Panc1 (cell line): ENCODE data around the gene ARMC10. TPM values are rescaled to one million over a fixed set of nuclear protein-coding genes. Genes with fewer than 3 reads are reported as not detected.

Experiments
- ATAC-seq: fragments of 200-7000 bp; cut with Tn5 transposase; 2 replicates; pipeline ENCODE4 v1.9.1; 2020; ENCODE audit warnings: mild to moderate bottlenecking, moderate library complexity
- BruUV-seq: library from RNA; stranded (reverse); fragments of 400-500 nt; replicated peaks from 2 replicates; lab custom pipeline; 2021; lab: Mats Ljungman, UMichigan
- CTCF ChIA-PET: fragments of 300-600 bp; sonication (Branson Sonifier 250); formaldehyde crosslinking; loops from one replicate; lab custom pipeline; 2022; ENCODE audit warnings: antibody characterized with exemption; lab: Charles Lee
- POLR2A ChIA-PET: fragments of 300-600 bp; sonication (Branson Sonifier 250); formaldehyde crosslinking; loops from one replicate; lab custom pipeline; 2022; ENCODE audit warnings: antibody characterized with exemption; lab: Charles Lee
- DNase-seq: peaks from one replicate; pipeline ENCODE4 v3.0.0-alpha.2; 2010; ENCODE audit warnings: low read depth, low spot score
- H3K27ac ChIP-seq: 2 replicates; pipeline ENCODE4 v1.5.1; 2011; ENCODE audit warnings: mild to moderate bottlenecking, low read length, inconsistent platforms
- H3K27me3 ChIP-seq: fragments of 200-500 bp; sonication (Bioruptor generic); 2 replicates; pipeline ENCODE4 v1.6.0; 2014; ENCODE audit warnings: low read length, inconsistent platforms; ENCODE audit not compliant: control insufficient read depth, insufficient read depth
- H3K36me3 ChIP-seq: fragments of 200-500 bp; sonication (Bioruptor generic); 2 replicates; pipeline ENCODE4 v1.5.1; 2014; ENCODE audit warnings: inconsistent platforms, mild to moderate bottlenecking, low read length, moderate library complexity; ENCODE audit not compliant: control insufficient read depth, insufficient read depth
- H3K4me1 ChIP-seq: 2 replicates; pipeline ENCODE4 v1.5.1; 2011; ENCODE audit warnings: inconsistent platforms, mild to moderate bottlenecking, low read length, moderate library complexity; ENCODE audit not compliant: control insufficient read depth, insufficient read depth
- H3K4me3 ChIP-seq, 2 experiments: 2 replicates each; pipeline ENCODE4 v1.5.1; 2011 to 2012; ENCODE audit warnings: low read depth in 2 of 2, low read length in 2 of 2, mild to moderate bottlenecking in 2 of 2, inconsistent platforms in 1 of 2, moderate library complexity in 1 of 2
- H3K9me3 ChIP-seq: fragments of 200-500 bp; sonication (Bioruptor generic); 2 replicates; pipeline ENCODE4 v1.5.1; 2014; ENCODE audit warnings: low read depth, mild to moderate bottlenecking, inconsistent platforms, low read length, moderate library complexity; ENCODE audit not compliant: control insufficient read depth, insufficient read depth
- CTCF ChIP-seq: fragments of 450-650 bp; IDR thresholded peaks from 2 replicates; pipeline ENCODE4 v1.5.1; 2017; ENCODE audit warnings: mild to moderate bottlenecking
- POLR2AphosphoS5 ChIP-seq: IDR thresholded peaks from 2 replicates; pipeline ENCODE4 v1.6.1; 2012; ENCODE audit warnings: mild to moderate bottlenecking, low read depth, low read length, moderate library complexity
- REST ChIP-seq, 2 experiments: IDR thresholded peaks; 2 replicates each; pipeline ENCODE4 v1.6.1; 2011 to 2012; ENCODE audit warnings: low read depth in 2 of 2, control low read depth in 1 of 2, low read length in 1 of 2, mild to moderate bottlenecking in 1 of 2, moderate library complexity in 1 of 2; ENCODE audit not compliant: insufficient read depth in 1 of 2
- SIN3A ChIP-seq: IDR thresholded peaks from 2 replicates; pipeline ENCODE4 v1.6.1; 2012; ENCODE audit warnings: low read depth, mild to moderate bottlenecking, low read length, moderate library complexity, borderline replicate concordance; ENCODE audit not compliant: insufficient read depth
- TCF7L2 ChIP-seq: IDR thresholded peaks from 2 replicates; pipeline ENCODE4 v1.6.1; 2011; ENCODE audit warnings: mild to moderate bottlenecking, low read depth, low read length, inconsistent platforms
- in situ Hi-C: cut with HindIII; loops from 2 replicates; pipeline ENCODE4 v1.10.0; 2016; ENCODE audit warnings: low sequenced_read_pairs, low pct_unique_long_range_greater_than_20kb
- intact Hi-C: fragments of 100-400 bp; cut with micrococcal nuclease; formaldehyde crosslinking; loops from one replicate; pipeline ENCODE4 v1.10.0; 2022; ENCODE audit not compliant: unreplicated experiment
- total RNA-seq: library from RNA; stranded (reverse); gene quantifications from one replicate; pipeline ENCODE4 v1.2.1, GENCODE V29; 2021; ENCODE audit not compliant: unreplicated experiment

The ARMC10 gene
- total RNA-seq, 1 experiment from 2014 or later, result 73.2 TPM

- no peaks in the 10 kb centered on the region for H3K4me1 ChIP-seq
- CTCF ChIA-PET, result interaction anchor here (0.5 kb wide), 1 partner anchor 9 kb away, joined by 3 read pairs; no protein-coding TSS in a partner anchor
- no peak overlapping the region for H3K27ac ChIP-seq
- intact Hi-C loops, result no loop called here
- TF ChIP-seq REST (IDR thresholded peaks at IDR 0.05; ENCODE audit: insufficient read depth in 1 of 2, low read depth in 2 of 2, low read length in 1 of 2), result no peak
- TF ChIP-seq TCF7L2, result no peak
- TF ChIP-seq POLR2AphosphoS5, result no peak
- TF ChIP-seq CTCF, result no peak
- no peak for TF ChIP-seq SIN3A
- H3K36me3 ChIP-seq, result peaks cover 12% of the 10 kb centered on the region
- BruUV-seq, result no TSS peak
- no peak overlapping the region for H3K4me3 ChIP-seq
- no peak for ATAC-seq
- in situ Hi-C loops, result no loop called here
- no peak for DNase-seq
- H3K9me3 ChIP-seq, result no peaks in the 10 kb centered on the region
- POLR2A ChIA-PET, result no interaction called here
- H3K27me3 ChIP-seq, result no peaks in the 10 kb centered on the region
These were observed 22.1 kb downstream of the ARMC10 start for GRCh38 chr7:103097041-103097440.

GRCh38 chr7:103100348-103100747 lies 25.4 kb downstream of the ARMC10 start:
- no peak for ATAC-seq
- in situ Hi-C loops (no loop called here), intact Hi-C loops (no loop called here)
- H3K4me3 ChIP-seq, result no peak overlapping the region
- H3K27me3 ChIP-seq, result no peaks in the 10 kb centered on the region
- no peak for DNase-seq
- peaks cover 15% of the 10 kb centered on the region for H3K36me3 ChIP-seq
- H3K9me3 ChIP-seq, result no peaks in the 10 kb centered on the region
- no TSS peak for BruUV-seq
- H3K27ac ChIP-seq, result no peak overlapping the region
- POLR2A ChIA-PET, result no interaction called here
- CTCF ChIA-PET, result no interaction called here
- no peak for TF ChIP-seq POLR2AphosphoS5
- TF ChIP-seq CTCF, result no peak
- TF ChIP-seq SIN3A, result no peak
- no peak for TF ChIP-seq REST (IDR thresholded peaks at IDR 0.05; ENCODE audit: insufficient read depth in 1 of 2, low read depth in 2 of 2, low read length in 1 of 2)
- no peak for TF ChIP-seq TCF7L2
- no peaks in the 10 kb centered on the region for H3K4me1 ChIP-seq
